HepG2 (cell line): Measurements from ENCODE around the gene L2HGDH.

Experiments
- RAD51 ChIP-seq: fragments of 450-650 bp; IDR thresholded peaks from 2 replicates; pipeline ENCODE4 v1.6.1; 2016; ENCODE audit warnings: borderline replicate concordance
- TF ChIP-seq, protein P1 (sequence below): sonication (generic); formaldehyde crosslinking; IDR thresholded peaks from 2 replicates; pipeline ENCODE4 v1.5.0; 2020; ENCODE audit warnings: mild to moderate bottlenecking, missing genetic modification reagents, moderate library complexity

- TF ChIP-seq RAD51: no peak
- TF ChIP-seq, protein P1, sequence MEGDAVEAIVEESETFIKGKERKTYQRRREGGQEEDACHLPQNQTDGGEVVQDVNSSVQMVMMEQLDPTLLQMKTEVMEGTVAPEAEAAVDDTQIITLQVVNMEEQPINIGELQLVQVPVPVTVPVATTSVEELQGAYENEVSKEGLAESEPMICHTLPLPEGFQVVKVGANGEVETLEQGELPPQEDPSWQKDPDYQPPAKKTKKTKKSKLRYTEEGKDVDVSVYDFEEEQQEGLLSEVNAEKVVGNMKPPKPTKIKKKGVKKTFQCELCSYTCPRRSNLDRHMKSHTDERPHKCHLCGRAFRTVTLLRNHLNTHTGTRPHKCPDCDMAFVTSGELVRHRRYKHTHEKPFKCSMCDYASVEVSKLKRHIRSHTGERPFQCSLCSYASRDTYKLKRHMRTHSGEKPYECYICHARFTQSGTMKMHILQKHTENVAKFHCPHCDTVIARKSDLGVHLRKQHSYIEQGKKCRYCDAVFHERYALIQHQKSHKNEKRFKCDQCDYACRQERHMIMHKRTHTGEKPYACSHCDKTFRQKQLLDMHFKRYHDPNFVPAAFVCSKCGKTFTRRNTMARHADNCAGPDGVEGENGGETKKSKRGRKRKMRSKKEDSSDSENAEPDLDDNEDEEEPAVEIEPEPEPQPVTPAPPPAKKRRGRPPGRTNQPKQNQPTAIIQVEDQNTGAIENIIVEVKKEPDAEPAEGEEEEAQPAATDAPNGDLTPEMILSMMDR (CRISPR knock-in tag): no peak
These were observed 38.9 kb upstream of the L2HGDH start for GRCh38 chr14:50350975-50351374.
